Pancreas (tissue), 10 donors: ENCODE results near the gene STRN. TPM values are rescaled to one million over a fixed set of nuclear protein-coding genes. Genes with fewer than 3 reads are reported as not detected.

Experiments
- ATAC-seq, 4 donors: fragments of 200-7000 bp; cut with Tn5 transposase; one replicate each; pipeline versions ENCODE4 v1.8.0 to v1.9.1; 2020; ENCODE audit warnings: mild to moderate bottlenecking in 4 of 4, moderate library complexity in 4 of 4
- DNase-seq, 6 donors: peaks; one replicate each; pipeline ENCODE4 v3.0.0-alpha.2; 2020
- FAIRE-seq: peaks from 2 replicates; lab custom pipeline; 2012; peaks lifted over from hg19 to GRCh38; lab: Jason Lieb, UNC
- H3K27ac ChIP-seq, 4 donors: fragments of 200-600 bp; sonication (generic); 1 replicate in 3 of 4; 2 replicates in 1 of 4; pipeline versions ENCODE4 v1.5.0 to v1.8.0; 2020
- H3K27me3 ChIP-seq, 4 donors: fragments of 200-600 bp; one replicate each; pipeline ENCODE4 v1.8.0; 2021
- H3K36me3 ChIP-seq, 3 donors: fragments of 200-600 bp; sonication (generic) in 1 of 3; one replicate each; pipeline versions ENCODE4 v1.5.0 to v1.8.0; 2020 to 2021
- H3K4me1 ChIP-seq, 3 donors: fragments of 200-600 bp; one replicate each; pipeline ENCODE4 v1.8.0; 2021
- H3K4me3 ChIP-seq, 4 donors: fragments of 200-600 bp; sonication (generic) in 2 of 4; one replicate each; pipeline versions ENCODE4 v1.5.0 to v1.8.0; 2020 to 2021
- H3K9me3 ChIP-seq, 4 donors: fragments of 200-600 bp; one replicate each; pipeline ENCODE4 v1.8.0; 2021
- WGBS, 2 donors: extraction: QIAGEN DNeasy Blood & Tissue Kit; methylation state at CpG; one replicate each; pipeline ENCODE4 v1.1.7; 2013; 5-methylcytosine and 5-hydroxymethylcytosine counted together
- intact Hi-C, 3 donors: fragments of 100-400 bp; cut with DNase I; formaldehyde crosslinking; loops; one replicate each; pipeline versions ENCODE4 v1.11.1 to v1.14.2; 2022
- polyA plus RNA-seq, 2 donors: library from polyadenylated mRNA; stranded (reverse); fragments of 200-250 nt; gene quantifications; one replicate each; pipeline ENCODE4 v1.2.3, GENCODE V29; 2013
- total RNA-seq, 6 donors: library from RNA; stranded (reverse); fragmentation: NEBNext Ultra II Directional in 4 of 6; extraction: Animal tissue kit (Norgen Biotek cat#: 25700) in 4 of 6; gene quantifications; one replicate each; pipeline versions ENCODE4 v1.2.1 to v1.2.4, GENCODE V29; 2021 to 2023
- TF ChIP-seq, protein P1 (sequence below), 4 donors: fragments of 200-600 bp; sonication (generic) in 3 of 4; IDR thresholded peaks; one replicate each; pipeline versions ENCODE4 v1.5.0 to v1.8.0; 2021; ENCODE audit warnings: antibody characterized with exemption in 4 of 4
- donor health status: healthy with polysubstance abuse.
- donor health status: DM: no; HTN: no; CAD: no; lungs with moderate emphysema.
- donor health status: DM: no; HTN: no; CAD: no.
- donor health status: control.
- donor health status: control.
- donor health status: Bipolar disorder and iron deficiency.
- donor health status: DM: yes; HTN: yes; CAD: no.
- donor health status: DM: no; HTN: no; CAD: no.
- donor health status: DM: no; HTN: no; CAD: no.
- donor health status: DM: yes; HTN: yes; CAD: no.

STRN gene
- total and polyA plus RNA-seq, 8 donors: 1.8 to 16.2 (median 7.9) TPM

DNA sequence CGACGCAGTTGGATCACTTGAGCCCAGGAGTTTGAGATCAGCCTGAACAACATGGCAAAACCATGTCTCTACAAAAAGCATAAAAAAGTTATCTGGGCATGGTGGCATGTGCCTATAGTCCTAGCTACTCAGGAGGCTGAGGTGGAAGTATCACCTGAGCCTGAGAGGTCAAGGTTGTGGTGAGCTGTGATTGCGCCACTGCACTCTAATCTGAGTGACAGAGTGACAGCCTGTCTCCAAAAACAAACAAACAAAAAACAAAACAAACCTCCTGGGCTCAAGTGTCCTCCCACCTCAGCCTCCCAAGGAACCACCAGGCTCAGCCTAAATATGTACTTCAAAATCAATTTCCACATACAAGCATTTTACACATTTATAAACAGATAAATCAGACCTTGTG is 83.8 kb downstream of the STRN start:
- no peaks in the 10 kb centered on the region for H3K27me3 ChIP-seq
- no peak for DNase-seq
- FAIRE-seq: no peak
- WGBS, 2 donors: 97% methylated on average over 3 of the region's 3 CpGs
- intact Hi-C loops: no loop called here
- no peak overlapping the region for H3K27ac ChIP-seq
- no peak for ATAC-seq
- no peaks in the 10 kb centered on the region for H3K9me3 ChIP-seq
- TF ChIP-seq, protein P1, sequence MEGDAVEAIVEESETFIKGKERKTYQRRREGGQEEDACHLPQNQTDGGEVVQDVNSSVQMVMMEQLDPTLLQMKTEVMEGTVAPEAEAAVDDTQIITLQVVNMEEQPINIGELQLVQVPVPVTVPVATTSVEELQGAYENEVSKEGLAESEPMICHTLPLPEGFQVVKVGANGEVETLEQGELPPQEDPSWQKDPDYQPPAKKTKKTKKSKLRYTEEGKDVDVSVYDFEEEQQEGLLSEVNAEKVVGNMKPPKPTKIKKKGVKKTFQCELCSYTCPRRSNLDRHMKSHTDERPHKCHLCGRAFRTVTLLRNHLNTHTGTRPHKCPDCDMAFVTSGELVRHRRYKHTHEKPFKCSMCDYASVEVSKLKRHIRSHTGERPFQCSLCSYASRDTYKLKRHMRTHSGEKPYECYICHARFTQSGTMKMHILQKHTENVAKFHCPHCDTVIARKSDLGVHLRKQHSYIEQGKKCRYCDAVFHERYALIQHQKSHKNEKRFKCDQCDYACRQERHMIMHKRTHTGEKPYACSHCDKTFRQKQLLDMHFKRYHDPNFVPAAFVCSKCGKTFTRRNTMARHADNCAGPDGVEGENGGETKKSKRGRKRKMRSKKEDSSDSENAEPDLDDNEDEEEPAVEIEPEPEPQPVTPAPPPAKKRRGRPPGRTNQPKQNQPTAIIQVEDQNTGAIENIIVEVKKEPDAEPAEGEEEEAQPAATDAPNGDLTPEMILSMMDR (IDR thresholded peaks at IDR 0.05): no peak
- no peak overlapping the region for H3K4me3 ChIP-seq
- peaks cover 0 to 4% (median under 1%) of the 10 kb centered on the region in 3 donors for H3K36me3 ChIP-seq
- H3K4me1 ChIP-seq: no peaks in the 10 kb centered on the region

GRCh38 chr2:36881816-36882215 is 84.5 kb downstream of the STRN start:
- no peaks in the 10 kb centered on the region for H3K27me3 ChIP-seq
- 56 to 64% methylated on average over 1 of the region's 1 CpG for WGBS, 2 donors
- no peaks in the 10 kb centered on the region for H3K4me1 ChIP-seq
- H3K9me3 ChIP-seq: no peaks in the 10 kb centered on the region
- no peak for DNase-seq
- intact Hi-C loops: no loop called here
- peaks cover 0 to 11% (median 2%) of the 10 kb centered on the region in 3 donors for H3K36me3 ChIP-seq
- no peak overlapping the region for H3K27ac ChIP-seq
- no peak for FAIRE-seq
- no peak for ATAC-seq
- no peak overlapping the region for H3K4me3 ChIP-seq
- TF ChIP-seq, protein P1 (IDR thresholded peaks at IDR 0.05): no peak

GRCh38 chr2:36878429-36878828 is 87.9 kb downstream of the STRN start:
- Histone ChIP-seq H3K9me3 (no peaks in the 10 kb centered on the region), H3K36me3 (peaks cover 0 to 22% (median 4%) of the 10 kb centered on the region in 3 donors), H3K4me3 (no peak overlapping the region), H3K4me1 (no peaks in the 10 kb centered on the region), H3K27me3 (no peaks in the 10 kb centered on the region), H3K27ac (no peak overlapping the region)
- TF ChIP-seq, protein P1 (IDR thresholded peaks at IDR 0.05): no peak
- 96% methylated on average over 4 of the region's 4 CpGs for WGBS, 2 donors
- intact Hi-C loops: no loop called here
- DNase-seq (no peak), ATAC-seq (no peak), FAIRE-seq (no peak)

GRCh38 chr2:36871068-36871707 is 95.1 kb downstream of the STRN start:
- H3K4me1 ChIP-seq: no peaks in the 10 kb centered on the region
- DNase-seq (no peak), FAIRE-seq (no peak), ATAC-seq (no peak)
- no peaks in the 10 kb centered on the region for H3K9me3 ChIP-seq
- intact Hi-C loops: no loop called here
- no peak overlapping the region for H3K4me3 ChIP-seq
- H3K27ac ChIP-seq: no peak overlapping the region
- 83 to 84% methylated on average over 1 of the region's 1 CpG for WGBS, 2 donors
- TF ChIP-seq, protein P1 (IDR thresholded peaks at IDR 0.05): no peak
- H3K36me3 ChIP-seq: peaks cover 0 to 8% (median 5%) of the 10 kb centered on the region in 3 donors
- no peaks in the 10 kb centered on the region for H3K27me3 ChIP-seq

DNA sequence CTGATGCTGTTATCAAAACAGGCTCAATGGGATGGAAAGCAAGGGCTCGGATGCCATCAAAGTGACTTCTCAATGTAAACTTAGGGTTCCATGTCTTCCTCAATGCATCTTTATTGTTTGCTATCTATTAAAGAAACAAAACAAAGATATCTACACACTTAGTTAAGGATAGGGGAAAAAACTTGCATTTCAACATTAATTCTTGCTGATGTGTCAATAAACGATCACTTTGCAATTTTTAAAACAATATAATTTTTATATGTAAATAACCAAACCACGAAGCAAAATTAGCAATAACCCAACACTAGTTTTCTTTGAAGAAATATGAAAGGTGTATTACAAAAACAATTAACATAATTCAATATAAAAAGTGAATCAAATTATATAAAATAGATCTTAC is 96.7 kb downstream of the STRN start:
- TF ChIP-seq, protein P1 (IDR thresholded peaks at IDR 0.05): no peak
- intact Hi-C loops: no loop called here
- DNase-seq (no peak), FAIRE-seq (peak; percentile 85), ATAC-seq (no peak)
- Histone ChIP-seq H3K27ac (no peak overlapping the region), H3K9me3 (no peaks in the 10 kb centered on the region), H3K36me3 (peaks cover 0 to 8% (median 0%) of the 10 kb centered on the region in 3 donors), H3K4me1 (no peaks in the 10 kb centered on the region), H3K4me3 (no peak overlapping the region), H3K27me3 (no peaks in the 10 kb centered on the region)
- 62 to 67% methylated on average over 3 of the region's 3 CpGs for WGBS, 2 donors
